Esophagus squamous epithelium (tissue), 5 donors: ENCODE data around the gene MAEA. TPM values are rescaled to one million over a fixed set of nuclear protein-coding genes. Genes with fewer than 3 reads are reported as not detected.

Experiments
- DNase-seq: peaks from one replicate; lab custom pipeline; 2025; lab: John Stamatoyannopoulos, UW
- H3K27ac ChIP-seq, 4 donors: fragments of 200-600 bp; sonication (generic); one replicate each; pipeline ENCODE4 v1.5.1; 2016 to 2019; ENCODE audit warnings: mild to moderate bottlenecking in 1 of 4
- H3K27me3 ChIP-seq, 4 donors: fragments of 200-600 bp; sonication (generic); 1 replicate in 3 of 4; 2 replicates in 1 of 4; pipeline versions ENCODE4 v1.5.1 to v1.6.0; 2017 to 2021; ENCODE audit warnings: antibody characterized with exemption in 1 of 4
- H3K36me3 ChIP-seq, 3 donors: fragments of 200-600 bp; sonication (generic); one replicate each; pipeline ENCODE4 v1.5.1; 2016 to 2019
- H3K4me1 ChIP-seq, 3 donors: fragments of 200-600 bp; sonication (generic); one replicate each; pipeline ENCODE4 v1.5.1; 2017 to 2019
- H3K4me3 ChIP-seq, 4 donors: fragments of 200-600 bp; sonication (generic); 1 replicate in 3 of 4; 2 replicates in 1 of 4; pipeline ENCODE4 v1.5.1; 2016 to 2019; ENCODE audit warnings: mild to moderate bottlenecking in 2 of 4, moderate library complexity in 1 of 4
- H3K9me3 ChIP-seq, 3 donors: fragments of 200-600 bp; sonication (generic); one replicate each; pipeline ENCODE4 v1.5.1; 2016 to 2019
- POLR2A ChIP-seq, 4 donors: fragments of 450-650 bp; IDR thresholded peaks; one replicate each; pipeline ENCODE4 v1.6.1; 2017; ENCODE audit warnings: antibody characterized with exemption in 4 of 4, mild to moderate bottlenecking in 4 of 4, moderate library complexity in 3 of 4
- WGBS, 2 donors: methylation state at CpG; one replicate each; pipeline ENCODE4 v1.1.5; 2018; 5-methylcytosine and 5-hydroxymethylcytosine counted together
- intact Hi-C: fragments of 100-400 bp; cut with DNase I; formaldehyde crosslinking; loops from one replicate; pipeline ENCODE4 v1.15.0; 2022
- total RNA-seq, 4 donors: library from RNA; depleted of rRNA; stranded (reverse); fragments of >200 nt; gene quantifications; one replicate each; pipeline ENCODE4 v1.1.0, GENCODE V29; 2016
- TF ChIP-seq, protein P1 (sequence below), 6 experiments: fragments of 450-650 bp in 4 of 6; fragments of 200-600 bp in 2 of 6; sonication (generic) in 2 of 6; IDR thresholded peaks; one replicate each; pipeline ENCODE4 v1.5.1; 2016 to 2019; ENCODE audit warnings: antibody characterized with exemption in 6 of 6, mild to moderate bottlenecking in 4 of 6, moderate library complexity in 4 of 6
- donor health status: DM: yes; HTN: yes; CAD: no.

MAEA gene
- total RNA-seq, 4 donors from 2014 or later, result 56.6 to 78.7 (median 67.5) TPM

DNA sequence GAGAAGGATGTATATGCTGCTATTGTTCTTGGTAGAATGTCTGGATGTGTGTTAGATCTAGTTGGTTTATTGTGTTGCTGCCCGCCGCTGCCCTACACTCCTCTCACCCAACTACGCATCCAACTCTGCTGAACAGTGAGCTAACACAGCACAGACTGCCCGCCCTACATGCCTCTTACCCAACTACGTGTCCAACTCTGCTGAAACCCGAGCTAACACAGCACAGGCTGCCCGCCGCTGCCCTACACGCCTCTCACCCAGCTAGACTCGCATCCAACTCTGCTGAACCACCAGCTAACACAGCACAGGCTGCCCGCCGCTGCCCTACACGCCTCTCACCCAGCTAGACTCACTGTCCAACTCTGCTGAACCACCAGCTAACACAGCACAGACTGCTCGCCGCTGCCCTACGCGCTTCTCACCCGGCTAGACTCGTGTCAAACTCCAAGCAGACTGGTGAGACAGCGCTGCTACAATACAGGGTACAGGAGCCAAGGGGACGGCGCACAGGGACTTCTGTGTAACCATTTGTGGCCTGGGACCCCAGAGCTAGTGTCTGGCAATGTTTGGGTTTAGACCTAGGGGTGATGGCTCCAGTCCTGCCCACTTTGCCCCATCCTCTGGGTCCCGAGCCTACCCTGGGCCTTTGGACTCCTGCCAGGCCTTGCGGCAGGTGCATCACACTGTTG, 29.1 kb upstream of the MAEA start:
- 90 to 91% methylated on average over 11 to 20 of the region's 24 CpGs for WGBS, 2 donors
- no peak overlapping the region for H3K27ac ChIP-seq
- H3K27me3 ChIP-seq, result no peaks in the 10 kb centered on the region
- H3K9me3 ChIP-seq, result peaks cover 0 to 4% (median 4%) of the 10 kb centered on the region in 3 donors
- H3K4me3 ChIP-seq, result no peak overlapping the region
- TF ChIP-seq POLR2A (IDR thresholded peaks at IDR 0.05), result no peak
- TF ChIP-seq, protein P1, sequence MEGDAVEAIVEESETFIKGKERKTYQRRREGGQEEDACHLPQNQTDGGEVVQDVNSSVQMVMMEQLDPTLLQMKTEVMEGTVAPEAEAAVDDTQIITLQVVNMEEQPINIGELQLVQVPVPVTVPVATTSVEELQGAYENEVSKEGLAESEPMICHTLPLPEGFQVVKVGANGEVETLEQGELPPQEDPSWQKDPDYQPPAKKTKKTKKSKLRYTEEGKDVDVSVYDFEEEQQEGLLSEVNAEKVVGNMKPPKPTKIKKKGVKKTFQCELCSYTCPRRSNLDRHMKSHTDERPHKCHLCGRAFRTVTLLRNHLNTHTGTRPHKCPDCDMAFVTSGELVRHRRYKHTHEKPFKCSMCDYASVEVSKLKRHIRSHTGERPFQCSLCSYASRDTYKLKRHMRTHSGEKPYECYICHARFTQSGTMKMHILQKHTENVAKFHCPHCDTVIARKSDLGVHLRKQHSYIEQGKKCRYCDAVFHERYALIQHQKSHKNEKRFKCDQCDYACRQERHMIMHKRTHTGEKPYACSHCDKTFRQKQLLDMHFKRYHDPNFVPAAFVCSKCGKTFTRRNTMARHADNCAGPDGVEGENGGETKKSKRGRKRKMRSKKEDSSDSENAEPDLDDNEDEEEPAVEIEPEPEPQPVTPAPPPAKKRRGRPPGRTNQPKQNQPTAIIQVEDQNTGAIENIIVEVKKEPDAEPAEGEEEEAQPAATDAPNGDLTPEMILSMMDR (IDR thresholded peaks at IDR 0.05), result no peak
- H3K36me3 ChIP-seq, result no peaks in the 10 kb centered on the region
- intact Hi-C loops, result loop anchor here (10.0 kb wide), 1 partner anchor 96 kb away; no protein-coding TSS in a partner anchor
- H3K4me1 ChIP-seq, result no peaks in the 10 kb centered on the region
- DNase-seq, result no peak

GRCh38 chr4:1261107-1261928, 28.4 kb upstream of the MAEA start:
- H3K4me1 ChIP-seq, result no peaks in the 10 kb centered on the region
- H3K4me3 ChIP-seq, result no peak overlapping the region
- no peak for DNase-seq
- TF ChIP-seq, protein P1 (IDR thresholded peaks at IDR 0.05), result no peak
- TF ChIP-seq POLR2A (IDR thresholded peaks at IDR 0.05), result no peak
- no peaks in the 10 kb centered on the region for H3K27me3 ChIP-seq
- peaks cover 0 to 4% (median 0%) of the 10 kb centered on the region in 3 donors for H3K9me3 ChIP-seq
- 91 to 94% methylated on average over 14 to 18 of the region's 21 CpGs for WGBS, 2 donors
- intact Hi-C loops, result loop anchor here (10.0 kb wide), 1 partner anchor 97 kb away; no protein-coding TSS in a partner anchor
- no peak overlapping the region for H3K27ac ChIP-seq
- H3K36me3 ChIP-seq, result no peaks in the 10 kb centered on the region

DNA sequence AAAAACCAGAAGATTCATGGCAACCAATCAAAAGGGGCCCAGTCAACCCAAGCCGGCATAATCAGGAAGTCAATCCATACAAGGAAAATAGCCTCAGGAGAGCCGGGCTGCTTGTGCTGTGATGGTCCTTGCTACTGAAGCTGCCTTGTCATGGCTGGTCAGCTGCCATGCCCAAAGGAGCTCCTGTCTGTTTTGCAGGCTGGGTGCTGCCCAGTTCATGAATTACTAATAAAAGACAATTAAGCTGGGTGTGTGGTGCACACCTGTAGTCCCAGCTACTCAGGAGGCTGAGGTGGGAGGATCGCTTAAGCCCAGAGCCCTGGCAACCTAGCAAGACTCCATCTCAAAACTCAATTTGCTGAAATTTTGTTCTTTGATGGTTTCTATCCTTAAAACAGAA, 24.7 kb upstream of the MAEA start:
- H3K9me3 ChIP-seq, result peaks cover 0 to 11% (median 0%) of the 10 kb centered on the region in 3 donors
- no peak overlapping the region for H3K27ac ChIP-seq
- TF ChIP-seq, protein P1 (IDR thresholded peaks at IDR 0.05), result no peak
- TF ChIP-seq POLR2A (IDR thresholded peaks at IDR 0.05), result no peak
- no peaks in the 10 kb centered on the region for H3K27me3 ChIP-seq
- no peak overlapping the region for H3K4me3 ChIP-seq
- no peaks in the 10 kb centered on the region for H3K4me1 ChIP-seq
- no peak for DNase-seq
- H3K36me3 ChIP-seq, result no peaks in the 10 kb centered on the region
- 88 to 94% methylated on average over 2 of the region's 3 CpGs for WGBS, 2 donors
- intact Hi-C loops, result loop anchor here (10.0 kb wide), 1 partner anchor 100 kb away; no protein-coding TSS in a partner anchor

- Histone ChIP-seq H3K36me3 (no peaks in the 10 kb centered on the region), H3K27me3 (no peaks in the 10 kb centered on the region), H3K4me3 (no peak overlapping the region), H3K27ac (no peak overlapping the region), H3K9me3 (peaks cover 0 to 11% (median 0%) of the 10 kb centered on the region in 3 donors), H3K4me1 (no peaks in the 10 kb centered on the region)
- no peak for TF ChIP-seq POLR2A (IDR thresholded peaks at IDR 0.05)
- TF ChIP-seq, protein P1 (IDR thresholded peaks at IDR 0.05), result no peak
- 89 to 92% methylated on average over 1 to 4 of the region's 11 CpGs for WGBS, 2 donors
- intact Hi-C loops, result loop anchor here (10.0 kb wide), 1 partner anchor 101 kb away; no protein-coding TSS in a partner anchor
- DNase-seq, result no peak
Measured at GRCh38 chr4:1265351-1265750, 24.3 kb upstream of the MAEA start.
